HepG2 (cell line): ENCODE measurements around the gene SRC. TPM values are rescaled to one million over a fixed set of nuclear protein-coding genes. Genes with fewer than 3 reads are reported as not detected.
A peak's percentile ranks its signal among the peaks of the same experiment; 100 is the strongest.

Experiments used
- ATAC-seq: fragments of 200-7000 bp; cut with Tn5 transposase; 3 replicates; pipeline ENCODE4 v1.9.1; 2020; ENCODE audit warnings: mild to moderate bottlenecking, moderate library complexity
- BruUV-seq: library from RNA; stranded (reverse); fragments of 400-500 nt; replicated peaks from 2 replicates; lab custom pipeline; 2021; lab: Mats Ljungman, UMichigan
- CTCF ChIA-PET: fragments of 300-600 bp; formaldehyde crosslinking; extraction: SDS; loops from one replicate; lab custom pipeline; 2021; ENCODE audit warnings: low total read pairs, inconsistent platforms, low intra/inter-chr PET ratio; lab: Yijun Ruan, JAX
- POLR2A ChIA-PET: fragments of 350-600 bp; sonication (Branson Sonifier 250); formaldehyde crosslinking; loops from one replicate; lab custom pipeline; 2020; ENCODE audit warnings: antibody characterized with exemption, inconsistent platforms; lab: Yijun Ruan, JAX
- DNase-seq: peaks from one replicate; pipeline ENCODE4 v3.0.0-alpha.2; 2015; ENCODE audit warnings: low spot score
- FAIRE-seq: peaks from 3 replicates; lab custom pipeline; 2011; peaks lifted over from hg19 to GRCh38; lab: Jason Lieb, UNC
- H2AFZ ChIP-seq: one replicate; pipeline ENCODE4 v1.6.1; 2011; ENCODE audit warnings: low read length, inconsistent platforms
- H3K27ac ChIP-seq: fragments of 300-600 bp; 3 replicates; pipeline ENCODE4 v1.8.0; 2011; ENCODE audit warnings: mixed run types, mild to moderate bottlenecking, mixed read lengths, low read length, inconsistent platforms; ENCODE audit not compliant: insufficient read depth; ENCODE audit errors: extremely low read length
- H3K27me3 ChIP-seq, 2 experiments: fragments of 200-600 bp in 1 of 2; 2 replicates in 1 of 2; 3 replicates in 1 of 2; pipeline versions ENCODE4 v1.6.0 to v1.8.0; 2011; ENCODE audit warnings: low read length in 2 of 2, mild to moderate bottlenecking in 2 of 2, moderate library complexity in 2 of 2, inconsistent platforms in 1 of 2; ENCODE audit not compliant: insufficient read depth in 2 of 2, control insufficient read depth in 1 of 2
- H3K36me3 ChIP-seq, 2 experiments: fragments of 200-600 bp in 1 of 2; replicated peaks in 1 of 2; 2 replicates in 1 of 2; 3 replicates in 1 of 2; pipeline versions ENCODE4 v1.5.1 to v1.8.0; 2011; ENCODE audit warnings: low read length in 2 of 2, inconsistent platforms in 1 of 2; ENCODE audit not compliant: insufficient read depth in 2 of 2, control insufficient read depth in 1 of 2
- H3K4me1 ChIP-seq: 2 replicates; pipeline ENCODE4 v1.5.1; 2012; ENCODE audit warnings: low read length, inconsistent platforms; ENCODE audit not compliant: insufficient read depth
- H3K4me2 ChIP-seq: 2 replicates; pipeline ENCODE4 v1.6.0; 2011; ENCODE audit warnings: low read depth, low read length, inconsistent platforms
- H3K4me3 ChIP-seq, 3 experiments: fragments of 200-600 bp in 1 of 3; sonication (generic), shearing (Covaris generic) in 1 of 3; replicated peaks in 1 of 3; 2 replicates each; pipeline ENCODE4 v1.5.1; 2011 to 2016; ENCODE audit warnings: low read length in 3 of 3, inconsistent platforms in 2 of 3, low read depth in 2 of 3, mild to moderate bottlenecking in 2 of 3, control low read depth in 1 of 3, mixed read lengths in 1 of 3; ENCODE audit not compliant: insufficient read depth in 1 of 3
- H3K79me2 ChIP-seq: one replicate; pipeline ENCODE4 v1.6.1; 2011; ENCODE audit warnings: low read length, inconsistent platforms; ENCODE audit not compliant: insufficient read depth
- H3K9ac ChIP-seq: 2 replicates; pipeline ENCODE4 v1.6.0; 2011; ENCODE audit warnings: mild to moderate bottlenecking, low read depth, low read length, inconsistent platforms; ENCODE audit not compliant: insufficient read depth
- H3K9me3 ChIP-seq: 2 replicates; pipeline ENCODE4 v1.5.1; 2012; ENCODE audit warnings: mild to moderate bottlenecking, low read length
- H4K20me1 ChIP-seq: 2 replicates; pipeline ENCODE4 v1.6.0; 2011; ENCODE audit warnings: inconsistent platforms, mild to moderate bottlenecking, low read length, moderate library complexity; ENCODE audit not compliant: insufficient read depth
- BCL3 ChIP-seq: sonication (generic); formaldehyde crosslinking; IDR thresholded peaks from 2 replicates; pipeline ENCODE4 v1.5.1; 2020; ENCODE audit warnings: mild to moderate bottlenecking, missing genetic modification reagents, moderate library complexity
- EED ChIP-seq: sonication (generic); formaldehyde crosslinking; IDR thresholded peaks from 2 replicates; pipeline ENCODE4 v1.5.0; 2020; ENCODE audit warnings: mild to moderate bottlenecking, missing genetic modification reagents
- NPAS2 ChIP-seq: sonication (generic); formaldehyde crosslinking; IDR thresholded peaks from 2 replicates; pipeline ENCODE4 v1.8.0; 2022; ENCODE audit warnings: mild to moderate bottlenecking, missing genetic modification reagents, borderline replicate concordance
- POLR2A ChIP-seq, 2 experiments: IDR thresholded peaks; 2 replicates each; pipeline ENCODE4 v1.6.1; 2011; ENCODE audit warnings: low read depth in 2 of 2, low read length in 2 of 2, mild to moderate bottlenecking in 1 of 2, moderate library complexity in 1 of 2; ENCODE audit not compliant: insufficient read depth in 1 of 2
- SSRP1 ChIP-seq: IDR thresholded peaks from 2 replicates; pipeline ENCODE4 v1.6.1; 2016; ENCODE audit warnings: control low read depth
- ZNF367 ChIP-seq: sonication (generic); formaldehyde crosslinking; IDR thresholded peaks from 2 replicates; pipeline ENCODE4 v1.4.0; 2020; ENCODE audit warnings: missing genetic modification reagents, borderline replicate concordance
- WGBS: methylation state at CpG from one replicate; pipeline ENCODE4 v1.1.6; 2017; ENCODE audit warnings: low lambda C conversion rate; 5-methylcytosine and 5-hydroxymethylcytosine counted together
- in situ Hi-C: cut with HindIII; loops from 2 replicates; pipeline ENCODE4 v1.10.0; 2017; ENCODE audit warnings: low pct_unique_long_range_greater_than_20kb; ENCODE audit not compliant: extremely low pct_ligation_motif_present
- intact Hi-C: fragments of 100-400 bp; cut with micrococcal nuclease; formaldehyde crosslinking; loops from one replicate; pipeline ENCODE4 v1.10.0; 2022; ENCODE audit not compliant: unreplicated experiment
- polyA plus RNA-seq, 8 experiments: library from polyadenylated mRNA; depleted of rRNA in 3 of 8; stranded (reverse) in 7 of 8; unstranded in 1 of 8; fragments of >200 nt; fragmentation: Illumina TruSeq in 4 of 8; extraction: Trizol in 4 of 8; gene quantifications; 2 replicates each; pipeline versions ENCODE4 v1.2.1 to v1.2.3, GENCODE V29; 2011 to 2016; ENCODE audit warnings: low read depth in 4 of 8, missing spikeins in 1 of 8, mixed read lengths in 1 of 8; ENCODE audit not compliant: insufficient read depth in 1 of 8
- total RNA-seq, 5 experiments: library from RNA; depleted of rRNA; stranded (reverse); fragments of >200 nt; fragmentation: Illumina TruSeq; extraction: Trizol; gene quantifications; 2 replicates each; pipeline ENCODE4 v1.2.3, GENCODE V29; 2016; ENCODE audit warnings: low read depth in 1 of 5
- TF ChIP-seq, protein P1 (sequence below): sonication (generic); formaldehyde crosslinking; IDR thresholded peaks from 2 replicates; pipeline ENCODE4 v1.4.0; 2020; ENCODE audit warnings: missing genetic modification reagents

SRC gene
- total and polyA plus RNA-seq, 2 of the 13 experiments (the other 11 are each of a cell fraction or from before 2014, with no cell fraction given), result 54.7 to 192 TPM

GRCh38 chr20:37401282-37401929 lies 55.5 kb downstream of the SRC start:
- no peak overlapping the region for H3K9ac ChIP-seq
- H4K20me1 ChIP-seq, result no peaks in the 10 kb centered on the region
- WGBS, result 98% methylated on average over 9 of the region's 9 CpGs
- TF ChIP-seq EED (CRISPR knock-in tag) (0 out of 2 replicates have a peak, but pooled peaks have one; percentile 42), SSRP1 (peak; percentile 91), BCL3 (CRISPR knock-in tag) (no peak), ZNF367 (no peak), NPAS2 (no peak), POLR2A (IDR thresholded peaks at IDR 0.05; ENCODE audit: insufficient read depth in 1 of 2, low read depth in 2 of 2, low read length in 2 of 2) (0 out of 4 replicates have a peak, but pooled peaks of 1 of the 2 experiments have one; percentile 26)
- TF ChIP-seq, protein P1, sequence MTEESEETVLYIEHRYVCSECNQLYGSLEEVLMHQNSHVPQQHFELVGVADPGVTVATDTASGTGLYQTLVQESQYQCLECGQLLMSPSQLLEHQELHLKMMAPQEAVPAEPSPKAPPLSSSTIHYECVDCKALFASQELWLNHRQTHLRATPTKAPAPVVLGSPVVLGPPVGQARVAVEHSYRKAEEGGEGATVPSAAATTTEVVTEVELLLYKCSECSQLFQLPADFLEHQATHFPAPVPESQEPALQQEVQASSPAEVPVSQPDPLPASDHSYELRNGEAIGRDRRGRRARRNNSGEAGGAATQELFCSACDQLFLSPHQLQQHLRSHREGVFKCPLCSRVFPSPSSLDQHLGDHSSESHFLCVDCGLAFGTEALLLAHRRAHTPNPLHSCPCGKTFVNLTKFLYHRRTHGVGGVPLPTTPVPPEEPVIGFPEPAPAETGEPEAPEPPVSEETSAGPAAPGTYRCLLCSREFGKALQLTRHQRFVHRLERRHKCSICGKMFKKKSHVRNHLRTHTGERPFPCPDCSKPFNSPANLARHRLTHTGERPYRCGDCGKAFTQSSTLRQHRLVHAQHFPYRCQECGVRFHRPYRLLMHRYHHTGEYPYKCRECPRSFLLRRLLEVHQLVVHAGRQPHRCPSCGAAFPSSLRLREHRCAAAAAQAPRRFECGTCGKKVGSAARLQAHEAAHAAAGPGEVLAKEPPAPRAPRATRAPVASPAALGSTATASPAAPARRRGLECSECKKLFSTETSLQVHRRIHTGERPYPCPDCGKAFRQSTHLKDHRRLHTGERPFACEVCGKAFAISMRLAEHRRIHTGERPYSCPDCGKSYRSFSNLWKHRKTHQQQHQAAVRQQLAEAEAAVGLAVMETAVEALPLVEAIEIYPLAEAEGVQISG (CRISPR knock-in tag), result 0 out of 2 replicates have a peak, but pooled peaks have one; percentile 7
- no peaks in the 10 kb centered on the region for H3K79me2 ChIP-seq
- H2AFZ ChIP-seq, result no peak overlapping the region
- CTCF ChIA-PET, result no interaction called here
- intact Hi-C loops (no loop called here), in situ Hi-C loops (no loop called here)
- ATAC-seq (no peak), DNase-seq (no peak), FAIRE-seq (no peak)
- BruUV-seq, result no TSS peak
- no peak overlapping the region for H3K27ac ChIP-seq
- H3K27me3 ChIP-seq, result no peaks in the 10 kb centered on the region
- H3K9me3 ChIP-seq, result no peaks in the 10 kb centered on the region
- H3K4me3 ChIP-seq, result no peak overlapping the region
- H3K4me2 ChIP-seq, result no peak overlapping the region
- peaks cover 44% of the 10 kb centered on the region for H3K4me1 ChIP-seq
- peaks cover 26 to 55% of the 10 kb centered on the region in 2 experiments for H3K36me3 ChIP-seq
- POLR2A ChIA-PET, result no interaction called here
